Heart left ventricle (tissue), 13 donors: ENCODE data around the gene B3GAT1.

Experiments used
- CTCF ChIP-seq, 12 donors: fragments of 200-600 bp; sonication (generic) in 4 of 12; IDR thresholded peaks; one replicate each; pipeline versions ENCODE4 v1.5.0 to v1.8.0; 2018 to 2022; ENCODE audit warnings: antibody characterized with exemption in 12 of 12, mild to moderate bottlenecking in 5 of 12
- POLR2A ChIP-seq, 2 donors: fragments of 450-650 bp; IDR thresholded peaks; one replicate each; pipeline ENCODE4 v1.6.1; 2017; ENCODE audit warnings: antibody characterized with exemption in 2 of 2, mild to moderate bottlenecking in 2 of 2, moderate library complexity in 2 of 2
- donor health status: ischemic (EF 13 %, LVEDD 7.1; RV severe dilation, severe dysfunction).
- donor health status: DM: no; HTN: yes; CAD: no.
- donor health status: DM: no; HTN: no; CAD: no.
- donor health status: ischemic (EF 25% LVEDD 6.9; RV normal size, moderate dysfunction).
- donor health status: ischemic (EF 25% LVEDD 5.7; RV mildly dilated, moderate dysfunction).
- donor health status: ischemic (EF 35%, LVEDD 5.7; RV mildly dilated, moderate dysfunction).
- donor health status: nonischemic (EF 11% LVEDD 7.7; RV severe dilation, severe dysfunction).
- donor health status: DM: yes; HTN: yes; CAD: no.
- donor health status: PGD.
- donor health status: ischemic (EF 29% LVEDD 5.4; RV normal size, mild dysfunction).
- donor health status: nonischemic (EF 23%, LVEDD 6.1; RV moderate dilation, normal function).

GRCh38 chr11:134450186-134450585 is 38.1 kb upstream of the B3GAT1 start:
- TF ChIP-seq CTCF (IDR thresholded peaks at IDR 0.05): no peak
- no peak for TF ChIP-seq POLR2A (IDR thresholded peaks at IDR 0.05)
